Measurements from ENCODE around the gene OR2A42.
"Not testable (repeated sequence)": the region's sequence is repeated elsewhere in the genome, so short reads cannot be mapped to it uniquely, and the experiment has no call there.

- not testable (repeated sequence) for TF ChIP-seq CTCF (IDR thresholded peaks at IDR 0.05; ENCODE audit: low read depth, low read length); EZH2phosphoT487 (IDR thresholded peaks at IDR 0.05; ENCODE audit: low read depth)
These were observed 6.0 kb upstream of the OR2A42 start for GRCh38 chr7:144245372-144245771.

Data from OCI-LY3 (cell line).